IMR-90 (cell line): ENCODE data around the gene ATP11B.

Experiments used
- POLR2A ChIP-seq: IDR thresholded peaks from 2 replicates; pipeline ENCODE4 v1.6.1; 2012; ENCODE audit warnings: mild to moderate bottlenecking, low read depth, low read length
- RFX5 ChIP-seq: IDR thresholded peaks from 2 replicates; pipeline ENCODE4 v1.8.0; 2012; ENCODE audit warnings: low read depth, mild to moderate bottlenecking, low read length, moderate library complexity
- SMC3 ChIP-seq: fragments of 150-350 bp; IDR thresholded peaks from 2 replicates; pipeline ENCODE4 v1.6.1; 2016; ENCODE audit warnings: low read depth, mild to moderate bottlenecking, antibody characterized with exemption, low read length, moderate library complexity
- TF ChIP-seq, protein P1 (sequence below): fragments of 150-350 bp; IDR thresholded peaks from 2 replicates; pipeline ENCODE4 v1.6.1; 2017; ENCODE audit warnings: mild to moderate bottlenecking, antibody characterized with exemption, low read length, low read depth
- TF ChIP-seq, protein P2 (sequence below): conservative IDR thresholded peaks from 2 replicates; pipeline ENCODE4 v1.5.1; 2012; ENCODE audit warnings: mild to moderate bottlenecking, low read depth, low read length, improper control_type of control experiment

DNA sequence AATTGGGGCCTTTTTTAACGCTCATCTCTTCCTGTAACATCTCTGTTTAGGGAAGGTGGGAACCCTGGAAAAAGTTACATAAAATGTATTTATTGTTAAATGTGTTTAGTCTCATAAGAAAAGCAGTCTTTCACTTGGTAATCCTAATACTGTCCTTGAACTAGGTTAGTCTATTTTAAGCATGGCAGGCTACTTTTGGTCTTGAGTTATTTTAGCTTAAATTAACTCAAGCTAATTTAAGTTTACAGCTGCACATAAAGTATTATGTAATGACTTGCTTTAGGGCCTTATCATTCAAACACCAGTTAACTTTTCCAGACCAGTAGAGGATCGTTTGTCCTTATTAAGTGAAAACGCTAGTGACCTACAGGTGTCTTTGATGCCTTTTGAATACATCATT lies 123.8 kb downstream of the ATP11B start:
- TF ChIP-seq, protein P1, sequence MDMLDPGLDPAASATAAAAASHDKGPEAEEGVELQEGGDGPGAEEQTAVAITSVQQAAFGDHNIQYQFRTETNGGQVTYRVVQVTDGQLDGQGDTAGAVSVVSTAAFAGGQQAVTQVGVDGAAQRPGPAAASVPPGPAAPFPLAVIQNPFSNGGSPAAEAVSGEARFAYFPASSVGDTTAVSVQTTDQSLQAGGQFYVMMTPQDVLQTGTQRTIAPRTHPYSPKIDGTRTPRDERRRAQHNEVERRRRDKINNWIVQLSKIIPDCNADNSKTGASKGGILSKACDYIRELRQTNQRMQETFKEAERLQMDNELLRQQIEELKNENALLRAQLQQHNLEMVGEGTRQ, result no peak
- TF ChIP-seq POLR2A (no peak), SMC3 (no peak), RFX5 (no peak)
- TF ChIP-seq, protein P2, sequence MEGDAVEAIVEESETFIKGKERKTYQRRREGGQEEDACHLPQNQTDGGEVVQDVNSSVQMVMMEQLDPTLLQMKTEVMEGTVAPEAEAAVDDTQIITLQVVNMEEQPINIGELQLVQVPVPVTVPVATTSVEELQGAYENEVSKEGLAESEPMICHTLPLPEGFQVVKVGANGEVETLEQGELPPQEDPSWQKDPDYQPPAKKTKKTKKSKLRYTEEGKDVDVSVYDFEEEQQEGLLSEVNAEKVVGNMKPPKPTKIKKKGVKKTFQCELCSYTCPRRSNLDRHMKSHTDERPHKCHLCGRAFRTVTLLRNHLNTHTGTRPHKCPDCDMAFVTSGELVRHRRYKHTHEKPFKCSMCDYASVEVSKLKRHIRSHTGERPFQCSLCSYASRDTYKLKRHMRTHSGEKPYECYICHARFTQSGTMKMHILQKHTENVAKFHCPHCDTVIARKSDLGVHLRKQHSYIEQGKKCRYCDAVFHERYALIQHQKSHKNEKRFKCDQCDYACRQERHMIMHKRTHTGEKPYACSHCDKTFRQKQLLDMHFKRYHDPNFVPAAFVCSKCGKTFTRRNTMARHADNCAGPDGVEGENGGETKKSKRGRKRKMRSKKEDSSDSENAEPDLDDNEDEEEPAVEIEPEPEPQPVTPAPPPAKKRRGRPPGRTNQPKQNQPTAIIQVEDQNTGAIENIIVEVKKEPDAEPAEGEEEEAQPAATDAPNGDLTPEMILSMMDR, result no peak
